ENCODE results near the gene CEBPB.
"Not testable (repeated sequence)": the region's sequence is repeated elsewhere in the genome, so short reads cannot be mapped to it uniquely, and the experiment has no call there.

Gene CEBPB

DNA sequence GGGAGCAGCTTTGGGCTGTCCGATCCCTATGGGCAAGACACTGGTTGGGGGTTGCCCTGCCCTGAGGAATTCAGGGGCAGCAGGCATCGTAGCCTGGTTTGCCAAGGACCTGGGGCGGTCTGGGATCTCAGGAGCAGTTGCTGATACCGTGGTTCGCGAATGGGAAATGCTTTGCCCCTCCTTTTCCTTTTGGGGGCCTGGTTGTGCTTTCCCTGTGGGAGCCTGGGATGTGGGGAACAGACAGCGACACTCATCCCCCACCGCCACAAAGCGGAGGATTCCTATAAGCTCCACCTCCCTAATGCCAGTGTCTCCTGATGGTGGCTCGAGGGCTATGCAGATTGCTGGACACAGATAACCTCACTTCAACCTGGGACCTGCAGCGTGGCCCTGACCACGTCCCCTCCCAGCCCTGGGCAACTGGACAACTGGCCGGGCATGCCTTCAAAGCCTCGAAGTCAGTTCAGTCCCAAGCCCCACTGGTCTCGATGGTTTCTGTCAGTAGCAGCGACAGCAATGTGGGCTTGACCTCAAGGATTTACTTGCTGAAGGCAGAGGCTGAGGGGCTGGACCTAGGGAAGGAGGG, 3.3 kb downstream of the CEBPB start:
- no peak for DNase-seq

DNA sequence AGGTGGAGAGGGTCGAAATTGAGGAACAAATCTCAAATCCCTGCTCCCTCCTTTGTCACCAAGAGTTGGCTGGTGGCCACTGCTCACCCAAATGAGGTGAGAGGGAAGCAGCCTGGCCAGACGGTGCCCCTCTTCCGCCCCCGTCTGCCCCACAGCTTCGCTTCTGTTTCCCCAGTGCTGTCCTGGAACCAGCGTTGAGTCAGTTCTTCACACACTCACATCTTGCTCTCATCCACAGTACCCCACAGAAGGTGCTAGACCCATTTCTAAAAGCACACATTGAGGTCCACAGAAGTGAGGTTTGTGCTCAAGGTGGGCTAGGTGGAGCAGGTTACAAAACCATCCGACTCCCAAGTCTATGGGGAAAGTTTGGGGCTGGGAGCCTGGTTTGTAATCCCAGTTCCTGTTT, 3.8 kb downstream of the CEBPB start:
- no peak for DNase-seq

DNA sequence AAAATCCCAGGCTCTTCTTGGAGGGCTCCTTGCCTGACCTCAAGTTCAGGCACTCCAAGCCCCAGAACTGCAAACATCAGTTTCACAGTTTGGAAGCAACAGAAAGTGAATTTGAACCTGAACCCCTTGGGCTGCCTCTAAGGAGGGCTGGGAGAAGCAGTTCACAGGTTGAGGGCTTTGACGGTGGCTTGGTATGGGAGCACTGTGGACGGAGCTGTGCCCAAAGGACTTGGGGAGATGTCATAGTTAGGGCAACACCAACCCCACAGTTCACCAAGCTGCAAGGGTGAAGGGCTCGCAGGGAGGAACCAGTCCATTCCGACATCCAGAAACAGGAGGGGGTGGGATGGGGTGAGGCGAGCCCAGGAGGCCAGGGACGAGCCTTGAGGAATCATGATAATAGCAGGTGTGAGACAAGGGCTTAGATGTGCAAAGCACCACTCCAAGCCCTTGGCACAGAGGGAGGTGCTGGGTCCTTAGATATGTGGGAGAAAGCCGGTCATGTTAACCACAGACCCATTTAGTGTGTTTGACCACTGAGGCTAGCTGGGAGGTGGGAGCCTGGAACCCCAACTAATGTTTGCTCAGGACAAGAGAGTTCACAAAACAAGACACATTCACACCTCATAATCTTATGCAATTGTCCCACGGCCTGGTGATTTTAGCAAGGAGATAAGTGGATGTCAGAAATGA, 4.3 kb downstream of the CEBPB start:
- DNase-seq = no peak

DNA sequence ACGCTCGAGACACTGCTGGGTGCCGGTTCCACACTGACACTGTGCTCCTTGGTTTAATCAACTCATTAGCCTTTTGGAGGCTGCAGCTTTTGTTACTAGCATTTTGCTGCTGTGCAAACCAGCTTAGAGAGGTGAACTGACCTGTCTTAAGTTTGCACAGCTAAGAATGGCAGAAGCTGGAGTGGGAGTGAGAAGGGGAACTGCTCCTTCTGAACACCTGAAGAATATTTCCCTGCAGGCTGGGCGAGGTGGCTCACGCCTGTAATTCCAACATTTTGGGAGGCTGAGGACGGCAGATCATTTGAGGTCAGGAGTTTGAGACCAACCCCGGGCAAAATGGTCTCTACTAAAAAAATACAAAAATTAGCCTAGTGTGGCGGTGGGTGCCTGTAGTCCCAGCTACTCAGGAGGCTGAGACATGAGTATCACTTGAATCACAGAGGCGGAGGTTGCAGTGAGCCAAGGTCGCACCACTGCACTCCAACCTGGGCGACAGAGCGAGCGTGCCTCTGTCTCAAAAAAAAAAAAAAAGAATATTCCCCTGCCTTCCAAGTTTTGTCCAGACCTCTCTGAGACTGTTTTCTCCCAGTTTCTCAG, 5.0 kb downstream of the CEBPB start:
- DNase-seq = no peak

DNA sequence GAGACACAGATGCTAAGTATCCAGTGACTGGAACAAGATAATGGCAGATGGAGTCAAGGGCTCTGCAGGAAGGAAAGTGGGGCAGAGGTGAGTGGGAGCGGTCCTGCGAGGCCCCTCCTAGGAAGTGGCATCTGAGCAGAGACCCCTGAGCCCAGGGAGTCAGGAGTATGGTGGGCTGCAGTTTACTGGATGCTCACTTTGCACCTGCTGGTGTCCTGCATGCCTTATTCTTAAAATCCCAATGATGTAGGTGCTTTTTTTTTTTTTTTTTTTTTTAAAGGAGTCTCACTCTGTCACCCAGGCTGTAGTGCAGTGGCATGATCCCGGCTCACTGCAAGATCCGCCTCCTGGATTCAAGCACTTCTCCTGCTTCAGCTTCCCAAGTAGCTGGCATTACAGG, 5.6 kb downstream of the CEBPB start:
- no peak for DNase-seq

DNA sequence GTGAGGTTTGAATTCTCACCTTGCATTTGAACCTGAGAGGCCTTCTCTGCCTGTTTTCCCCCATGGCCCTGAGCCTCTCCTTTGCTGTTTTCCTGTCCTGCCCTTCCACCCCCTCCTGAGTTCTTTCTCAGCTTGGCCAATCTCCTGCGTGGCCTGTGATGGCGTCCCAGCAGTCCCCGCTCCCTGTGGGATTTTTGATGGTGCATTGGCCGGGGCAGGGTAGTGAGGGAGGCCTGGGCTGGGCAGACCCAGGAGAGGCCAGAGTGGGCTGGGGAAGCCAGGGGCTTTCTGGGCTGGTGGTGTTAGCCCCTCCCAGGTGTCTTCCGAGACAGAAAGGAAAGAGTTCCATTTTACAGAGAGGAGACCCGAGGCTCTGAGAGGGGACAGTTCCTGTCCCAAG, 6.3 kb downstream of the CEBPB start:
- no peak for DNase-seq

DNA sequence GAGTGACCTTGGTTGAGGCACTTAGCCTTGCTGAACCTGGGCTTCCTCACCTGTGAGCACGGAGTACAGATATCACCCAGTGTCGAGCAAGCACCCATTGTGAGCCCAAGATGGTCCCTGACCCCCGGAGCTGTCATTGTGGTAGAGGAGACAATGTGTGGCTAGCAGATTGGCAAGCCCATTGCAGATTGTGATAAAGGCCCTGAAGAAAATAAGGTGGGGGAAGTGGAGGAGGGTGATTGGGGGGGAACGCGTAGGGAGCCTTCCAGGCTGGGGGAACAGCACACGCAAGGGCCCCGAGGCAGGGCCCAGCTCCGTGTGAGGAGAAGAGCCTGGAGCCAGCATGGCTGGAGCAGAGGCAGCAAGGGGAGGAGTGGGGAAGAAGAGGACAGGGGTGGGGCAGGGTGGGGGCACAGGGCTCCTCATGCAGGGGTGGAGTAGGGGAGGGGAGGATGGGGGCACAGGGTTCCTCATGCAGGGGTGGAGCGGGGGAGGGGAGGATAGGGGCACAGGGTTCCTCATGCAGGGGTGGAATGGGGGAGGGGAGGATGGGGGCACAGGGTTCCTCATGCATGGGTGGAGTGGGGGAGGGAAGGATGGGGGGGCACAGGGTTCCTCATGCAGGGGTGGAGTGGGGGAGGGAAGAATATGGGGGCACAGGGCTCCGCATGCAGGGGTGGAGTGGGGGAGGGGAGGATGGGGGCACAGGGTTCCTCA, 7.0 kb downstream of the CEBPB start:
- no peak for DNase-seq

DNA sequence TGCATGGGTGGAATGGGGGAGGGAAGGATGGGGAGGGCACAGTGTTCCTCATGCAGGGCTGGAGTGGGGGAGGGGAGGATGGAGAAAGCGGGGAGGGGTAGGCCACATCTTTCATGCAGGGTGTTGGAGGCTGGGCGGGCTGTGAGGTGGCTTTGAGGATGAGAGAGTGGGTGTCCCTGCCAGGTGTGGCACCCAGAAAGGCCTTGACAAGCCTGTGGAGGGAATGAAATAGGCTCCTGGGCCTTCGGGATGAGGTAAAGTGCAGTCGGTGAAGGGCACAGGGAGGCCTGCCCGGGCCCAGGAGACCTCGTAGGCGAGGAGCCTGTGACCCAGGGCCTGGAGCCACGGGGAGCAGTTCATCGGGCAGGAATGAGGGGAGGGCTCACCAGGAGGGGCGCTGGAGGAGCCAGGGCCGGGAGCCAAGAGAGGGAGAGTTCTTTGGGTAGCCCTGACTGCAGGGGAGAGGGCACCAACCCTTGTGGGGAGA, 7.6 kb downstream of the CEBPB start:
- no peak for DNase-seq

DNA sequence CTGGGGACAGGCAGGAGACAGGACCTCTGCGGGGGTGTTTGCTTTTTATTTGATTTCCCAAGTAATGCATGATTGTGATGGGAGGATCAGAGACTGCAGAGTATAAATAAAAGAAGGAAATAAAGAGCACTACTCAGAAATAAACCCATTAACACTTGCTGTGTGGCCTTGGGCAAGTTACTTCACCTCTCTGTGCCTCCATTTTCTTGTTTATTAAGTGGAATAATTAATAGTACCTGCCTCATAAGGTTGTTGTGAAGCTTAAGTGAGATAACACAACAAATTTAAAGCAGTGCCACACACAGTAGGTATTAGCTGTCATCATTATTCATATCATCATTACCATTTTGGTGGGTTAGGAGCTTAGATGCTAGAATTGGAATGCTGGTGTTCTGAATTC, 8.1 kb downstream of the CEBPB start:
- no peak for DNase-seq

DNA sequence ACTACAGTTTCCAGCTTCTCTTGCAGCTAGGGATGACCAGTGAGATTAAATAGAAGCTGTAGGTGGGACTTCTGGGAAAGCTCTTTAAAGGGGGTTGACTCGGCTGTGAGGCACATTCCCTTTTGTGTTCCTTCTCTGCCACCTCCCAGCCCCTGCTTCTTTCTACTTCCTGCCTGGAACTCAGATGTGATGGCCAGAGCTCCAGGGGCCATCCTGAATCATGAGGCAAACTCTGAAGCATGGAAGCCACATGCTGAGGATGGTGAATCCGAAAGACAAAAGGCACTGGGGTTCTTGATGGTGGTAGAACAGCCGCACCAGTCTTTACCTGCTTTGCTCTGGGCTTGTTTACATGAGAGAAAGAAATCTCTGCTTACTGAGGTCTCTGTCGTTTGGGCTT, 9.1 kb downstream of the CEBPB start:
- DNase-seq = no peak

DNA sequence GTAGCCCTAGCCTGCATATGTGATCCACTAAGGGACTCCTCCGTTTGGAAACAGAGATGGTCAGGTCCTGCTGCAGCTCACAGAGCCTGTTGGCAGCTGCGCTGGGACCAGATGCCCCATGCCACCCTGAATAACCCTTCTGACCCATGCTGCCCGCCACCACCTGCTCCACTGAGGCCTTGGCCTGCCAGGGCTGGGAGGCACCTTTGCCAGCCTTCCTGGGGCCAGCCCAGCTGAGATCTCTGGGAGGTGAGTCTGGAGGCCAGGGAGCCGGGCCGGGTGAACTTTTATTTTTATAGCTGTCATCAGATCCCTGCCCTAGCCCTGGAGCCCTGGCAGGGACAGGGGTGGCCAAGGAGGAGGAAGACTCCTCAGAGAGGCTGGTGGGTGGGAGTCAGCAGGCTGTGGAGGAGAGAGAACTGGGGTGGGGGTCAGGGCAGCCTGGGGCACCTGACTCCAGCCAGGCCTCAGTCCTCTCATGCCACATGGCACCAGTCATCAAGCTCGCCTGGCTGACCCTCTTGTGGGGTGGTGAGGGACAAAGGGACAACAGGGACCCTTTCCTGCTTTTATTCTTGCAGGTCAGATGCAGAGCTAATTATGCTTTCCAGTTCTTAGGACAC, 10.0 kb downstream of the CEBPB start:
- DNase-seq = no peak

DNA sequence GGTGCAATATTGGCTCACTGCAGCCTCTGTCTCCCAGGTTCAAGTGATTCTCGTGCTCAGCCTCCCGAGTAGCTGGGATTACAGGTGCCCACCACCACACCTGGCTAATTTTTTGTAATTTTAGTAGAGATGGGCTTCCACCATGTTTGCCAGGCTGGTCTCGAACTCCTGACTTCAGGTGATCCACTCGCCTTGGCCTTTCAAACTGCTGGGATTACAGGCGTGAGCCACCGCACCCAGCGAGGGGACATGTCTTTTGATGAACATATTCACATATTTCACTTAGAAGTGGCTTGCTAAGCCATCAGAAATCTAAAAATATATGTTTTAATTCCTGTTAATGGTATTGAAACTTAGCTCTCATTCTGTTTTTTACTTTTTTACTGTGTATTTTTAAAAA, 11.1 kb downstream of the CEBPB start:
- DNase-seq = not testable (repeated sequence)

DNA sequence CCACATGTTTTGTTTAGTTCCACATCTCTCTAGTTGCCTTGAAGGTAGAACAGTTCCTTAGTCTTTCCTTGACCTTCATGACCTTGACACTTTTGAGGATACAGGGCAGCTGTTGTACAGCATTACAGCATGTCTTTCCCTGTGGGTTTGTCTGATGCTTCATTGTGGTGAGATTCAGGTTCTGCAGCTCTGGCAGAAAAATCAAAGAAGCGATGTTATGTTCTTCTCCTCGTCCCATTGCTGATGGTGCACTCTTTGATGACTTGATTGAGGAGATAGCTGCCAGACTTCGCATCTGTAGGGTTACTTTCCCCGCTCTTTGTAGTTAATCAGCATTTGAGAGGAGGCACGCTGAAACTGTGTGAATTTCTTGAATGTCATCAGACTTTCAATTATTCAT, 12.0 kb downstream of the CEBPB start:
- no peak for DNase-seq

DNA sequence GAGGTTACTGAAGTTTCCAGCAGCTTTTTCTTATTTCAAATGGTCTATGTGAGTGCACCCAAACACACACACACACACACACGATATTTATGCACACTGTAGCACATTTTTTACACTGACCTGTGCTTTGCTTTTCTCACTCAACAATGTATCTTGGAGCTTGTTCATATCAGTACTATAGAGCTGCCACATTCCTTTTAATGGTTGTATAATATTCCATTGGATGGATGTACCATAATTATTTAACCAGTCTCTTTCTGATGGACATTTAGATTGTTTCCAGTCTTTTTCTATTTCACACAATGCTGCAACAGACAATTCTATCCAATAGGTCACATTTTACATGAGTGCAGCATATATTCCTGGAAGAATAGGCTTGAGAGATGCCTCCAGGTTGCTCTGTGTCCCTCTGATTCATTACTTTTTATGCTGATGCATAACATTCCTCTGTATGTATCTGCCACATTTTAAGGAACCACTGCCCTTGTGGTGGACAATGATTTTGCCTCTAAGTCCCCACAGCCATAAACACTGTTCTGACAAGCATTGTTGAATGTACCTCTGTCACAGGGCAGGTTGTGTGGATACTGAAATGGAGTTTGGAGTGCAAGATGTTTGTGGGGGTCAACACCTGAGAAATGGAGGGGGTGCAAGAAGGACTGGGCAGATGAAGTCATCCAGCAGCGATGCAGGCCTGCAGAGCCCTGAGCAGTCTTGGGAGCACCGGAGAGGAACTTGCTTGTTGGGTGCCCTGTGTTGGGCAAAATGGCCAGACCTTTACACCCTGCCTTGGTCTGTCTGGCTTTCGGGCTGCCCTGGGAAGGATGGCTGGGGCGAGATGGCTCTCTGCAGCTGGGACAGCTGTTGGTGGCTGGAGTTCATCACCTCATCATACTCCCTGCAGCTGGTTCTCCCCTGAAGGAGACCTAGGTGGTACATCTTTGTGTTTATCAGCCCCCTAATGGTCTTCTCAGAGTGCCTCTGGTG, 13.6 kb downstream of the CEBPB start:
- DNase-seq = no peak

DNA sequence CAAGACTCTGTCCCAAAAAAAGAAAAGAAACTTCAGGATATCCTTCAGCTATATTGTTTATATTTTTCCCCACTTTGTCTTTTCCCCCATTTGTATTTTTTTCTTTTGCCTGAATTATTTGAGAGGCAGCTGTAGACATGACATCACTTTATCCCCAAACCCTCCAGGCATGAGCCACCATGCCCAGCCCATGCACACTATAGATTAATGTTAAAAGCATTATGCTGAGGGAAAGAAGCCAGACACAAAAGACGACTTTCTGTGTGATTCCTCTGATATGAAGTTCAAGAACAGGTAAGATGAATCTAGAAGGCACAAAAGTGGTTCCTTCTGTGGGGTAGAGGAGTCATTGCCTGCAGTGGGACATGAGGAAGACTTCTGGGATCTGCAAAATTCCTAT, 16.4 kb downstream of the CEBPB start:
- DNase-seq = no peak

DNA sequence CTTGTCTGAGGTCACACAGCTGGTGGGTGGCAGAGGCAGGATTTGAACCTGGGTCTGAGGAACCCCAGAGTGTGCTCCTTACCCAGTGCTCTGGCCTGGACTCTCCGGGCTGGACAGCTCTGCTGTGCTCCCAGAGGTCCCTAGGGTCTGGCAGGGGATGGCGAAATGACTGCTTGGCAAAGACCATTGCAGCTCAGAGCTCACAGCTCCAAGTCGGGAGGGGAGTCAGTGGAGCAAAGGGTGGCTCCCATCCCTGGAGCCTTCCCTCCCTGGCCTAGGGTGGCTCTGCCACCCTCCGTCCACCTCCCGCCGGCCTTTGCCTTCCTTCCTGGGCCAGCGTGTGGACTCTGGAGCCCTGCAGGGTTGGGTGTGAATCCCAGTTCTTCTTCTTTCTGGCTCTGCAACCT, 17.5 kb downstream of the CEBPB start:
- no peak for DNase-seq

DNA sequence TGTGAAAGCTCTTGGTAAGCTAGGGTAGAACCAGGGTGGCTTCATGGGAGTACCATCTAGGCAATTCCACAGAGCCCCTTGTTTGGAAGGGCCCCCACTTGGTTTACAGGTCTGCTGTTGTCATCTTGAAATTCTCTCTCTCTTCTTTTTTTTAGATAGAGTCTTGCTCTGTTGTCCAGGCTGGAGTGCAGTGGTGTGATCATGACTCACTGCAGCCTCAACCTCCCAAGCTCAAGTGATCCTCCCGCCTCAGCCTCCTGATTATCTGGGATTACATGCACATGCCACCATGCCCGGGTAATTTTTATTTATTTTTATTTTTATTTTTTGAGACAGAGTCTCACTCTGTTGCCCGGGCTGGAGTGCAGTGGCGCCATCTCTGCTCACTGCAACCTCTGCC, 18.2 kb downstream of the CEBPB start:
- not testable (repeated sequence) for DNase-seq

DNA sequence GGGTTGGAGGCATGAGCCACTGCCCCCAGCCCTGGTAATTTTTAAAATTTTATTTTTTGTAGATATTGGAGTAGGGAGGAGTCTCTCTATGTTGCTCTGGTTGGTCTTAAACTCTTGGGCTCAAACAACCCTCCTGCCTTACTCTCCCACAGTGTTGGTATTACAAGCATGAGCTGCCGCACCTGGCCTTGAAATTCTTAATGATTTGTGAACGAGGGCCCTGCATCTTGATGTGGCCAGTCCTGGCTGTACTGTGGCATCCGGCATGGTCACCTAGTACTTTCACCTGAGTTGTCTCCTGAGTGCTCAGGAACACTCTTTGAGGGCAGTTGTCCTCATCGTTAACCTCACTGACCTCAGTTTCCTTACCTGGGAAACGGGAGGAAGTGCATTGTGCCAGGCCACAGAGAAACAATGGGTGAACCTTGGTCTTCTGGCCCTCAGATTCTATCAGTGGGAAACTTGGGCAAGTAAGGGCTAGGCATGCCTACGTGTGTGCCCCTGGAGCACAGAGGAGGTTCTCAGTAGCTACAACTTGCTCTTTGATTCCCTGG, 19.5 kb downstream of the CEBPB start:
- no peak for DNase-seq

DNA sequence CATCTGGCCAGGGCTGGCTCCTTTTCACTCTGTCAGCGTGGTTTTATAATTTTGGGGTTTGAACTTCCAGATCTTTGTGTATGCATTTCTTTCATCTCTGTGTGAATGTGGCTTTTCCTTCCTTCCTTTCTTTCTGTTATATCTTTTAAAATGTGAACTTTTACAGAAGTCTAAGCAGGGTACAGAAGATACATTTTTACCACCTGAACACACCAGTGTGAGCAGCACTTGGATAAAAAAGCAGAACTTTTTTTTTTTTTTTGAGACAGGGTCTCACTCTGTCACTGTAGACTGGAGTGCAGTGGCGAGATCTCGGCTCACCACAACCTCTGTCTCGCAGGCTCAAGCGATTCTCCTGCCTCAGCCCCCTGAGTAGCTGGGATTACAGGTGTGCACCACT, 20.5 kb downstream of the CEBPB start:
- no peak for DNase-seq

DNA sequence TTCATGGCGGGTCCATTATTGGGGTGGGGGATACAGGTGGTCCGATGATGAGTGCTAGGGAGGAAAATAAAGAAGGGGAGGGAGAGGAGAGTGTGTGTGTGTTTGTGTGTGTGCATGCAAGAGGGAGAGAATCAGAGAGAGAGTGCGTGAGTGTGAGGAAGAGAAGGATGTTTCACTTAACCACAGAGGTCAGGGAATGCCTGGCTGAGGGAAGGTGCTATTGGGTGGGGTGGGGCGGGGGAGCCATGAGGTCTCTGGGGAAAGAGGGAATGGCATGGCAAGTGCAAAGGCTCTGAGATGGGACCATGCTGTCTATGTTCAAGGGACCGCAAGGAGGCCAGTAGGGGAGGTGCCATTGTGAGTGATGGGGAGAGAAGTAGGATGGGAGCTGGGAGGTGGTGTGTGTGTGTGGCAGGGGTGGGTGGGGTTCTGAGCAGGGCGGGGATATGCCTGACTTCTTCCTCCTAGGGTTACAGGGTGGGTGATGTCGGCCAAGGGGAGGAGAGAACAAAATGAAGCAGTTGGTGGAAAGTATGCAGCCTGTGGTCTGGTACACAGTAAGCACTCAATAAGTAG, 23.0 kb downstream of the CEBPB start:
- no peak for DNase-seq

DNA sequence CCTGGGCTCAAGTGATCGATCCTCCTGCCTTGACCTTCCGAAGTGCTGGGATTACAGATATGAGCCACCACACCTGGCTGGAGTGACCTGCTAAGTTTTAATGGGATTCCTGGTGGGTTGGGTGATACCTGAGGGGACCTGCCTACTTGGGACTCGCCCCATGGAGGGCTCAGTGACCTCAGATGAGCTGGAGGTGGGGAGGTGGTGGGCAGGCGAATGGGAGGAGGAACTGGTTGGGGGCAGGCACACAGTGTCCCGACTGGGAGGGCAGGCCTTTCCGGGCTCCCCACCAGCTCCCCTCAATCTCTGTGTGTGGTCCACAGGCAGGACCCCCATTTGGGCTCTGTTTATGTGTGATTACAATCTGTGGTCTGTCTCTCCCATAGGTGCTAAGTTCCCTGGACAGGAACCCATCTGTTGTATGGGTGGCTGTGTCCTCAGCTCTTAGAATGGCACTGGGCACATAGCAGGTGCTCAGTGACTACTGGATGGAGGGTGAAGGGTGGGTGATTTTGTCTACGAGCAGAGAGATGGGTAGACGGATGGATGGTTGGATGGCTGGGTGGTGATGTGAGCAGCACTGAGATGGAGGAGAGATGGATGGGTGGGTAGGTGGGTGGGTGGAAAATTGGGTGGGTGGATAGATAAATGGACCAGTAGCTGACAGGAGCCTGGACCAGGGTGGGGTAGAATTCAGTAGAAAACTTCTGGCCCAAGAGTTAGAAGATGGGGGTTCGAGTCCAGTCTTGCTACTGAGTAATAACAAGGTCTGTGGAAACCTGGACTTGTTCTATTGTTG, 23.8 kb downstream of the CEBPB start:
- DNase-seq = no peak

All from NCI-H187 treated with DMSO at 0.1 percent for 48 hours (cell line).